Urinary bladder (tissue), 4 donors: ENCODE results near the gene TTBK1. TPM values are rescaled to one million over a fixed set of nuclear protein-coding genes. Genes with fewer than 3 reads are reported as not detected.

ENCODE experiments used
- DNase-seq: peaks from one replicate; pipeline ENCODE4 v3.0.0-alpha.2; 2015; ENCODE audit errors: extremely low spot score
- H3K27ac ChIP-seq: one replicate; pipeline ENCODE4 v1.5.1; 2013; ENCODE audit warnings: low read depth, mild to moderate bottlenecking, moderate library complexity
- H3K36me3 ChIP-seq: one replicate; pipeline ENCODE4 v1.6.1; 2013; ENCODE audit warnings: mild to moderate bottlenecking, moderate library complexity; ENCODE audit not compliant: insufficient read depth
- H3K4me1 ChIP-seq: one replicate; pipeline ENCODE4 v1.6.1; 2013; ENCODE audit warnings: mild to moderate bottlenecking, moderate library complexity; ENCODE audit not compliant: insufficient read depth
- H3K4me3 ChIP-seq: one replicate; pipeline ENCODE4 v1.5.1; 2013; ENCODE audit warnings: low read depth, low read length
- WGBS: extraction: QIAGEN DNeasy Blood & Tissue Kit; methylation state at CpG from one replicate; pipeline ENCODE4 v1.1.7; 2013; 5-methylcytosine and 5-hydroxymethylcytosine counted together
- polyA plus RNA-seq: library from polyadenylated mRNA; stranded (reverse); fragments of 200-250 nt; gene quantifications from one replicate; pipeline ENCODE4 v1.2.3, GENCODE V29; 2013
- total RNA-seq: library from RNA; depleted of rRNA; stranded (reverse); fragments of >200 nt; gene quantifications from one replicate; pipeline ENCODE4 v1.2.3, GENCODE V29; 2014
- donor health status: healthy with polysubstance abuse.
- donor health status: healthy.

The TTBK1 gene
- 0.32 TPM for total RNA-seq
- polyA plus RNA-seq = 0.20 TPM

- 13% methylated on average over 34 of the region's 47 CpGs for WGBS
- no peak within 1 kb of the TSS for H3K4me3 ChIP-seq
Observed at GRCh38 chr6:43242908-43243663, at the start of gene TTBK1. TTBK1 (plus strand) TSS chr6:43243481; CDS start chr6:43246661, 3,180 bp downstream.

GRCh38 chr6:43193929-43194328 lies 49.4 kb upstream of the TTBK1 start:
- H3K4me1 ChIP-seq = no peaks in the 10 kb centered on the region
- H3K27ac ChIP-seq = no peak overlapping the region
- peaks cover 7% of the 10 kb centered on the region for H3K36me3 ChIP-seq
- no peak for DNase-seq
- 92% methylated on average over 5 of the region's 5 CpGs for WGBS
- no peak overlapping the region for H3K4me3 ChIP-seq

More at GRCh38 chr6:43242908-43243663, at the start of gene TTBK1:
- DNase-seq = no peak
- Histone ChIP-seq H3K27ac (no peak within 1 kb of the TSS), H3K4me1 (peaks cover 2% of the 10 kb centered on the region), H3K36me3 (no peaks in the 10 kb centered on the region)

- H3K4me1 ChIP-seq = no peaks in the 10 kb centered on the region
- H3K36me3 ChIP-seq = peaks cover 7% of the 10 kb centered on the region
- H3K27ac ChIP-seq = no peak overlapping the region
- no peak overlapping the region for H3K4me3 ChIP-seq
- 83% methylated on average over 5 of the region's 5 CpGs for WGBS
- no peak for DNase-seq
Observed at GRCh38 chr6:43196337-43196736, 46.9 kb upstream of the TTBK1 start.

GRCh38 chr6:43199912-43200311 lies 43.4 kb upstream of the TTBK1 start:
- no peak overlapping the region for H3K4me3 ChIP-seq
- 92% methylated on average over 6 of the region's 6 CpGs for WGBS
- H3K4me1 ChIP-seq = no peaks in the 10 kb centered on the region
- H3K27ac ChIP-seq = no peak overlapping the region
- no peak for DNase-seq
- H3K36me3 ChIP-seq = peaks cover 9% of the 10 kb centered on the region

GRCh38 chr6:43200541-43200940 lies 42.7 kb upstream of the TTBK1 start:
- WGBS = 91% methylated on average over 6 of the region's 6 CpGs
- Histone ChIP-seq H3K27ac (no peak overlapping the region), H3K36me3 (peaks cover 7% of the 10 kb centered on the region), H3K4me1 (no peaks in the 10 kb centered on the region), H3K4me3 (no peak overlapping the region)
- no peak for DNase-seq

GRCh38 chr6:43202451-43202850 lies 40.8 kb upstream of the TTBK1 start:
- Histone ChIP-seq H3K36me3 (peaks cover 7% of the 10 kb centered on the region), H3K4me3 (no peak overlapping the region), H3K4me1 (no peaks in the 10 kb centered on the region), H3K27ac (no peak overlapping the region)
- no peak for DNase-seq
- 88% methylated on average over 5 of the region's 5 CpGs for WGBS

- DNase-seq = no peak
Observed at GRCh38 chr6:43203029-43203717, 40.1 kb upstream of the TTBK1 start.

GRCh38 chr6:43203718-43204095 lies 39.6 kb upstream of the TTBK1 start:
- WGBS = 95% methylated on average over 8 of the region's 8 CpGs
- Histone ChIP-seq H3K4me1 (no peaks in the 10 kb centered on the region), H3K4me3 (no peak overlapping the region), H3K36me3 (peaks cover 3% of the 10 kb centered on the region), H3K27ac (no peak overlapping the region)
- DNase-seq = no peak

More at GRCh38 chr6:43203029-43203717, 40.1 kb upstream of the TTBK1 start:
- WGBS = 92% methylated on average over 17 of the region's 17 CpGs
- Histone ChIP-seq H3K4me3 (no peak overlapping the region), H3K27ac (no peak overlapping the region), H3K4me1 (no peaks in the 10 kb centered on the region), H3K36me3 (peaks cover 7% of the 10 kb centered on the region)

GRCh38 chr6:43204271-43205105 lies 38.8 kb upstream of the TTBK1 start:
- 93% methylated on average over 23 of the region's 23 CpGs for WGBS

GRCh38 chr6:43205849-43206248 lies 37.4 kb upstream of the TTBK1 start:
- no peak overlapping the region for H3K4me3 ChIP-seq
- no peak overlapping the region for H3K27ac ChIP-seq
- H3K36me3 ChIP-seq = peaks cover 3% of the 10 kb centered on the region
- WGBS = 93% methylated on average over 10 of the region's 10 CpGs
- H3K4me1 ChIP-seq = no peaks in the 10 kb centered on the region
- DNase-seq = no peak

More at GRCh38 chr6:43204271-43205105, 38.8 kb upstream of the TTBK1 start:
- DNase-seq = no peak
- no peak overlapping the region for H3K27ac ChIP-seq
- peaks cover 3% of the 10 kb centered on the region for H3K36me3 ChIP-seq
- no peaks in the 10 kb centered on the region for H3K4me1 ChIP-seq
- H3K4me3 ChIP-seq = no peak overlapping the region

GRCh38 chr6:43207286-43207685 lies 36.0 kb upstream of the TTBK1 start:
- Histone ChIP-seq H3K4me1 (no peaks in the 10 kb centered on the region), H3K4me3 (no peak overlapping the region), H3K27ac (no peak overlapping the region), H3K36me3 (peaks cover 3% of the 10 kb centered on the region)
- WGBS = 93% methylated on average over 2 of the region's 2 CpGs
- no peak for DNase-seq

GRCh38 chr6:43211955-43212354 lies 31.3 kb upstream of the TTBK1 start:
- WGBS = 86% methylated on average over 1 of the region's 1 CpG
- H3K36me3 ChIP-seq = peaks cover 3% of the 10 kb centered on the region
- H3K4me1 ChIP-seq = no peaks in the 10 kb centered on the region
- no peak overlapping the region for H3K27ac ChIP-seq
- DNase-seq = no peak
- H3K4me3 ChIP-seq = no peak overlapping the region

GRCh38 chr6:43213431-43213830 lies 29.9 kb upstream of the TTBK1 start:
- Histone ChIP-seq H3K4me1 (no peaks in the 10 kb centered on the region), H3K4me3 (no peak overlapping the region), H3K27ac (no peak overlapping the region), H3K36me3 (peaks cover 3% of the 10 kb centered on the region)
- no peak for DNase-seq
- WGBS = 87% methylated on average over 11 of the region's 11 CpGs
